Astrocyte (in vitro differentiated cells and primary cell): ENCODE data around the gene OTUB2. TPM values are rescaled to one million over a fixed set of nuclear protein-coding genes. Genes with fewer than 3 reads are reported as not detected.

Experiments
- DNase-seq: peaks from one replicate; pipeline ENCODE4 v3.0.0-alpha.2; 2010; ENCODE audit warnings: low read depth
- FAIRE-seq: peaks from 2 replicates; lab custom pipeline; 2011; peaks lifted over from hg19 to GRCh38; lab: Jason Lieb, UNC
- H2AFZ ChIP-seq: 2 replicates; pipeline ENCODE4 v1.6.0; 2012; ENCODE audit warnings: low read depth, low read length, inconsistent platforms
- H3K27ac ChIP-seq: 2 replicates; pipeline ENCODE4 v1.5.1; 2011; ENCODE audit warnings: low read depth, low read length, inconsistent platforms
- H3K27me3 ChIP-seq: 2 replicates; pipeline ENCODE4 v1.6.0; 2011; ENCODE audit warnings: low read length, inconsistent platforms; ENCODE audit not compliant: insufficient read depth
- H3K36me3 ChIP-seq: 2 replicates; pipeline ENCODE4 v1.5.1; 2011; ENCODE audit warnings: low read length, inconsistent platforms; ENCODE audit not compliant: insufficient read depth
- H3K4me1 ChIP-seq: 2 replicates; pipeline ENCODE4 v1.5.1; 2011; ENCODE audit warnings: low read length, inconsistent platforms; ENCODE audit not compliant: insufficient read depth
- H3K4me2 ChIP-seq: 2 replicates; pipeline ENCODE4 v1.6.0; 2012; ENCODE audit warnings: low read length, inconsistent platforms
- H3K4me3 ChIP-seq: 2 replicates; pipeline ENCODE4 v1.5.1; 2011; ENCODE audit warnings: low read depth, mild to moderate bottlenecking, low read length, inconsistent platforms; ENCODE audit not compliant: insufficient read depth
- H3K79me2 ChIP-seq: 2 replicates; pipeline ENCODE4 v1.6.0; 2012; ENCODE audit warnings: mild to moderate bottlenecking, low read length, inconsistent platforms; ENCODE audit not compliant: insufficient read depth
- H3K9ac ChIP-seq: 2 replicates; pipeline ENCODE4 v1.6.0; 2012; ENCODE audit warnings: mild to moderate bottlenecking, low read length, inconsistent platforms
- H3K9me3 ChIP-seq: 2 replicates; pipeline ENCODE4 v1.5.1; 2012; ENCODE audit warnings: low read depth, mild to moderate bottlenecking, low read length, inconsistent platforms; ENCODE audit not compliant: insufficient read depth
- H4K20me1 ChIP-seq: 2 replicates; pipeline ENCODE4 v1.6.0; 2012; ENCODE audit warnings: low read length, inconsistent platforms; ENCODE audit not compliant: insufficient read depth
- H3K27ac Mint-ChIP-seq: one replicate; pipeline ENCODE4 v1.8.0; 2021; ENCODE audit warnings: mild to moderate bottlenecking, mixed read lengths; ENCODE audit not compliant: unreplicated experiment
- H3K27me3 Mint-ChIP-seq: one replicate; pipeline ENCODE4 v1.8.0; 2021; ENCODE audit warnings: low read depth, mixed read lengths; ENCODE audit not compliant: unreplicated experiment
- H3K36me3 Mint-ChIP-seq: one replicate; pipeline ENCODE4 v1.8.0; 2021; ENCODE audit warnings: low read depth, mixed read lengths; ENCODE audit not compliant: unreplicated experiment
- H3K4me1 Mint-ChIP-seq: one replicate; pipeline ENCODE4 v1.8.0; 2021; ENCODE audit warnings: low read depth, mixed read lengths; ENCODE audit not compliant: unreplicated experiment
- H3K4me3 Mint-ChIP-seq: one replicate; pipeline ENCODE4 v1.8.0; 2021; ENCODE audit warnings: mild to moderate bottlenecking, moderate library complexity, mixed read lengths; ENCODE audit not compliant: unreplicated experiment
- H3K9me3 Mint-ChIP-seq: one replicate; pipeline ENCODE4 v1.8.0; 2021; ENCODE audit warnings: mild to moderate bottlenecking, mixed read lengths; ENCODE audit not compliant: unreplicated experiment
- CTCF ChIP-seq: IDR thresholded peaks from 2 replicates; pipeline ENCODE4 v1.5.1; 2011; ENCODE audit warnings: low read depth, mild to moderate bottlenecking, inconsistent platforms, low read length, moderate library complexity; ENCODE audit not compliant: insufficient read depth
- EZH2 ChIP-seq: IDR thresholded peaks from 2 replicates; pipeline ENCODE4 v1.6.1; 2012; ENCODE audit warnings: mild to moderate bottlenecking, low read length, inconsistent platforms; ENCODE audit not compliant: insufficient read depth
- total RNA-seq: library from RNA; stranded (reverse); gene quantifications from 2 replicates; pipeline ENCODE4 v1.2.1, GENCODE V29; 2021

The OTUB2 gene
- total RNA-seq, 1 donor from 2014 or later, result 3.3 TPM

- H3K27ac ChIP-seq, result no peak overlapping the region
- no peaks in the 10 kb centered on the region for H3K27me3 Mint-ChIP-seq
- peak overlapping the region; percentile 58 for H3K4me3 Mint-ChIP-seq
- H3K27ac Mint-ChIP-seq, result no peak overlapping the region
- FAIRE-seq, result no peak
- peaks cover 10% of the 10 kb centered on the region for H3K9me3 Mint-ChIP-seq
- TF ChIP-seq EZH2 (no peak), CTCF (no peak)
- H2AFZ ChIP-seq, result no peak overlapping the region
- peak overlapping the region; percentile 97 for H3K4me2 ChIP-seq
- H3K36me3 ChIP-seq, result peaks cover 11% of the 10 kb centered on the region
- peaks cover 36% of the 10 kb centered on the region for H4K20me1 ChIP-seq
- no peaks in the 10 kb centered on the region for H3K9me3 ChIP-seq
- peaks cover 22% of the 10 kb centered on the region for H3K4me1 Mint-ChIP-seq
- peaks cover 14% of the 10 kb centered on the region for H3K4me1 ChIP-seq
- peaks cover 30% of the 10 kb centered on the region for H3K36me3 Mint-ChIP-seq
- H3K27me3 ChIP-seq, result no peaks in the 10 kb centered on the region
- H3K9ac ChIP-seq, result no peak overlapping the region
- H3K4me3 ChIP-seq, result no peak overlapping the region
- H3K79me2 ChIP-seq, result peaks cover 96% of the 10 kb centered on the region
- DNase-seq, result no peak
These were observed 51.7 kb downstream of the OTUB2 start for GRCh38 chr14:94077823-94078222.

- H3K4me3 ChIP-seq, result peak overlapping the region; percentile 92
- H3K27ac Mint-ChIP-seq, result peak overlapping the region; percentile 98
- H3K36me3 ChIP-seq, result peaks cover 11% of the 10 kb centered on the region
- H3K9me3 ChIP-seq, result no peaks in the 10 kb centered on the region
- H3K4me3 Mint-ChIP-seq, result peak overlapping the region; percentile 99
- H3K4me1 Mint-ChIP-seq, result peaks cover 22% of the 10 kb centered on the region
- peaks cover 31% of the 10 kb centered on the region for H4K20me1 ChIP-seq
- H2AFZ ChIP-seq, result peak overlapping the region; percentile 94
- peaks cover 14% of the 10 kb centered on the region for H3K4me1 ChIP-seq
- no peaks in the 10 kb centered on the region for H3K27me3 ChIP-seq
- peak overlapping the region; percentile 97 for H3K4me2 ChIP-seq
- H3K9me3 Mint-ChIP-seq, result peaks cover 6% of the 10 kb centered on the region
- peak; percentile 44 for DNase-seq
- no peak for TF ChIP-seq CTCF
- peaks cover 26% of the 10 kb centered on the region for H3K36me3 Mint-ChIP-seq
- peaks cover 79% of the 10 kb centered on the region for H3K79me2 ChIP-seq
- no peaks in the 10 kb centered on the region for H3K27me3 Mint-ChIP-seq
- FAIRE-seq, result no peak
- peak overlapping the region; percentile 94 for H3K9ac ChIP-seq
- peak overlapping the region; percentile 89 for H3K27ac ChIP-seq
These were observed 53.9 kb downstream of the OTUB2 start for GRCh38 chr14:94079891-94080620.
